Measurements from ENCODE around the gene GRM1.

GRM1 gene

GRCh38 chr6:146484411-146484810 is 455.5 kb downstream of the GRM1 start:
- TF ChIP-seq, protein P1, sequence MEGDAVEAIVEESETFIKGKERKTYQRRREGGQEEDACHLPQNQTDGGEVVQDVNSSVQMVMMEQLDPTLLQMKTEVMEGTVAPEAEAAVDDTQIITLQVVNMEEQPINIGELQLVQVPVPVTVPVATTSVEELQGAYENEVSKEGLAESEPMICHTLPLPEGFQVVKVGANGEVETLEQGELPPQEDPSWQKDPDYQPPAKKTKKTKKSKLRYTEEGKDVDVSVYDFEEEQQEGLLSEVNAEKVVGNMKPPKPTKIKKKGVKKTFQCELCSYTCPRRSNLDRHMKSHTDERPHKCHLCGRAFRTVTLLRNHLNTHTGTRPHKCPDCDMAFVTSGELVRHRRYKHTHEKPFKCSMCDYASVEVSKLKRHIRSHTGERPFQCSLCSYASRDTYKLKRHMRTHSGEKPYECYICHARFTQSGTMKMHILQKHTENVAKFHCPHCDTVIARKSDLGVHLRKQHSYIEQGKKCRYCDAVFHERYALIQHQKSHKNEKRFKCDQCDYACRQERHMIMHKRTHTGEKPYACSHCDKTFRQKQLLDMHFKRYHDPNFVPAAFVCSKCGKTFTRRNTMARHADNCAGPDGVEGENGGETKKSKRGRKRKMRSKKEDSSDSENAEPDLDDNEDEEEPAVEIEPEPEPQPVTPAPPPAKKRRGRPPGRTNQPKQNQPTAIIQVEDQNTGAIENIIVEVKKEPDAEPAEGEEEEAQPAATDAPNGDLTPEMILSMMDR (IDR thresholded peaks at IDR 0.05; ENCODE audit: borderline replicate concordance, extremely low read depth, low read length, poor library complexity, severe bottlenecking), result no peak
- no peak for TF ChIP-seq EZH2 (IDR thresholded peaks at IDR 0.05; ENCODE audit: borderline replicate concordance, low read depth, low read length, severe bottlenecking)
- Histone ChIP-seq H3K79me2 (ENCODE audit: insufficient read depth, low read length) (no peaks in the 10 kb centered on the region), H3K27me3 (ENCODE audit: insufficient read depth, low read length, poor library complexity) (no peaks in the 10 kb centered on the region), H3K4me2 (ENCODE audit: insufficient read depth, low read length) (no peak overlapping the region), H2AFZ (ENCODE audit: low read depth, low read length) (no peak overlapping the region), H3K9ac (ENCODE audit: low read depth, low read length) (no peak overlapping the region), H3K9me3 (ENCODE audit: insufficient read depth, low read length, severe bottlenecking) (peaks cover 2% of the 10 kb centered on the region), H4K20me1 (ENCODE audit: insufficient read depth, low read length) (no peaks in the 10 kb centered on the region), H3K4me1 (ENCODE audit: insufficient read depth, low read length) (no peaks in the 10 kb centered on the region), H3K4me3 (ENCODE audit: low read depth in 1 of 2, low read length in 2 of 2) (no peak overlapping the region), H3K36me3 (ENCODE audit: insufficient read depth, low read length) (no peaks in the 10 kb centered on the region), H3K27ac (ENCODE audit: low read length) (no peak overlapping the region)
- ATAC-seq (ENCODE audit: insufficient read depth, low read depth), result no peak
- DNase-seq, result no peak

Data from DND-41 (cell line).